ENCODE results near the gene GOLT1B.
A peak's percentile ranks its signal among the peaks of the same experiment; 100 is the strongest.

Gene GOLT1B

DNA sequence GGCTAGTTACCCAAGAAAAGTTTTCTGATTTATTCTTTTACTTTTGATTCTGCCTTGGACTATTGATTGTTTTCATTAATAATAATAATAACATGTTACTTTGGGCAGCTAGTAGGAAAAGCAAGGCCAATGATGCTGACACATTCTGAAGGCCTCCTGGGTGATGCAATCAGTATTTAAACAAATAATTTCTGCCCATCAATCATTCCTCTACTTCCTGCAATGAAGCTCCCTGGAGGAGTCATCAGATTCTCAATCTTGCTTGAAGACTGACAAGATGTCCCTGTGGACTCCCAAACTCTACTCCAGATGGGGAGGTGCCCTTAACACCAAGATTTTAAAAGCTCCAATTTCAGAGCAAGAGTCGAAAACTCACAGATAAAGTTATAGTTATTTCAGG is 24.5 kb downstream of the GOLT1B start, which contains the start of gene SPX:
TSS of gene SPX (plus strand) at position 244 of the 400 bp plus-strand sequence. CDS start 177 bp downstream, outside the sequence.
- no peak for DNase-seq

DNA sequence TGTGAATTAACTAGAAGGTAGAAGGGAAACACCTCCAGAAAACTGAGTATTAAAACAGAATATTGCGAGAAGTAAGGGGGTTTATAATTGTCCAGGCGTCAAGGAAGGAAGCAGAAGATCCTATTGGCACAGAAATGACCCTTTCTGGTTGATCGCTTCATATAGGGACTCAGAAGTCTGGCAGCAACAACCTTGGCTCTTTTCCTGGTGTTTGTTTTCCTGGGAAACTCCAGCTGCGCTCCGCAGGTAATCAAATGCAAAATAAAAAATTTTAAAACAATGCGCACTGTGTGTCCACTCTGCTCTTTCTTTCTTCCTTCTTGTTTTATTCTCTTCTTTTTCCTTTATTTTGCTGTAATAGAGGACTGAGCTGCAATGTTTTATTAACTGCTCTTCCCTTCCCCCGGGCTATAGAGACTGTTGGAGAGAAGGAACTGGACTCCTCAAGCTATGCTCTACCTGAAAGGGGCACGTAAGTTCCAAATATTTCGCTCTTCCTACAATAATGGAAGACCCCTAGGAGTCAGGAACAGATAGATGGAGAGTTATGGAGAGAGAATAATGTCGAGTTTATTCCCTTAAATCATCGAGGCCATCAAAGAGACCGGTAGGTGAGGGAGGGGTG is 25.2 kb downstream of the GOLT1B start:
- no peak for DNase-seq

DNA sequence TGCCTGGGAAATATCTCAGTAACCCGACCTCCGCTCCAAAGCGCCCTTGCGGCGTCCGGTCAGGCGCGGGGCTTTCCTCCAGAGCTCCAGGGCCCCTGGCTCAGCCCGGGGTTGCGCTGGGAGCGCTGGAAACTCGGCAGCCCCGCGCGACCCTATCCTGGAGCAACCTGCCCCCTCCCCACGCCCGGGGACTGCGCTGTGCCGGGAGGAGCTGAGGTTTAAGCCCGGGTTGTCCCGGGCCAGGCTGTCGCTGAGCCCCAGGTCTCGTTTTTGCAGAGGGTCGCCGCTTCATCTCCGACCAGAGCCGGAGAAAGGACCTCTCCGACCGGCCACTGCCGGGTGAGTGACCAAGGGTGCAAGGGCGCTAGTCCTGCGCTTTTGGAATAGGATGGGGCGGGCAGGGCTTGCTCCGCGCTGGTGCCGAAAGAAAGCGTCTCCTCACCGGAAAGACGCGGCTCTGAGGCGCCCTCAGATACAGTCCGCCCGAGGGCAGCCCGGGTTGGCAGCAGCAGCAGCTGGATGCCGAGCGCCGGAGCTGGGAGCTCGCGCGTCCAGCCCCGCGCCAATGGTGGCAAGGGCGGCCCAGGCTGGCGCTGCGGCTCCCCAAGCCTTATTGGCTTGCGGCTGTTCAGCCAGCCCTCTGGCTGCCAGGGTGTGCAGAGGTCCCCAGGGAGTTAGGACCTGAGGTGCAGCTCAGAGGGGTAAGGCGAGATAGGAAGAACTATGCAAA is 26.0 kb downstream of the GOLT1B start:
- DNase-seq: peak; percentile 43 to 56

DNA sequence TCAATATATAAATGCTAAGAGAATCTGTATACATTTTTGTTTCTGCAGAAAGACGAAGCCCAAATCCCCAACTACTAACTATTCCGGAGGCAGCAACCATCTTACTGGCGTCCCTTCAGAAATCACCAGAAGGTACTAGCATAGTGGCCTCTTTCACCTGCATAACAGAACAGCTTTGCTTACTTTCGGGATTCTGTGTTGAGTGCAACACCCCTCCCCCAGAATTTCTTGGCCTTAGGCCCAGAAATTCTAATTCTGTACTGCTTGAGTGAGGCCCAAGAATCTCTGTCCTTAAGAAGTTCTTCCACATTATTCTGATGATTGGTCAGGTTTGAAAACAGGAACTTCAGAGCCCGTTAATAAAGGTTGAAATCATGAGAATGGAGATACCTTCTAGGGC is 27.4 kb downstream of the GOLT1B start:
- no peak for DNase-seq

DNA sequence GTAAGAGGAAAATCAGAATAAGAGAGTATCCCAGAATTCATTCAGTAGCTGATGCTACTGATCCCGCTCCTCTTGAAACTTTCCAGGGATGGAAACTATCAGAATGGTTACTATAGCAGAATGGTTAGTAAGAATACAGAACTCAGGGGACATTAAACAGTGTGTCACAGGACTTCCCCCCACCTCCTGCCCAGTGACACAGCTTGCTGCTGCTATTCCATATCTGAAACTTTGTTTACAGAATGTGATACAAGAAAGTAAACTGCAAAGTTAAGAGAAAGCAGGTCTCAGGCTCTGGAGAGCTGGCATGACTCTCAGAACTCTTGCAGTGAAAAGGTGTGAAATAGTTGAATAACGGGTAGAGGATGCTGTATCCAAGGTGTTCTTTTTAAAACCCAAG is 27.9 kb downstream of the GOLT1B start:
- no peak for DNase-seq

DNA sequence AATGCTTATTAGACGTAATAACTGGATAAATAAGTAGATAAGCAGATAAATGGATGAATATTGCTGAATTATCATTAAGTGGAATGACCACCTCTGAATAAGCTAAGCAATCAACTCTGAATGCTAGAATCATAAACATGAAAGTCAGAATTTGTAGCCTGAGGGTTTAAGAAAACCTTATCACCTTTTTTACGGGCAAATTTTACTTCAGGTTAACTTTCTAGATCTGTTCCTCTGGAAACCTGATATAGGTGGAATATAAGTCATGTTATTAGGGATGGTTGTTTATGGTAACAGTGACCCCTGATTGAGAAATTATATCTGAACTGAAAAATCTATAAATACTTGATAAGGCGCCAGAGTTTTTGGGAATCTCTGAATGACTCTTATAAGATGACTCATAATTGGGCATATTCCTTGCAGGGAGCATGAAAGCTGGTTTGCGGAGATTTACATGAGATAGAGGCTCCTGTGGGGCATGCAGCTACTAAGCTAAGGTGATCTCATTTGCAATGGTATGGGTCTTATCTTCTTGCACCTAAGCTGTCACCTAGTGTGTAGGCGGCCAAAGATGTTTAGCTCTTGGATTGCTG is 36.6 kb downstream of the GOLT1B start:
- DNase-seq: no peak

DNA sequence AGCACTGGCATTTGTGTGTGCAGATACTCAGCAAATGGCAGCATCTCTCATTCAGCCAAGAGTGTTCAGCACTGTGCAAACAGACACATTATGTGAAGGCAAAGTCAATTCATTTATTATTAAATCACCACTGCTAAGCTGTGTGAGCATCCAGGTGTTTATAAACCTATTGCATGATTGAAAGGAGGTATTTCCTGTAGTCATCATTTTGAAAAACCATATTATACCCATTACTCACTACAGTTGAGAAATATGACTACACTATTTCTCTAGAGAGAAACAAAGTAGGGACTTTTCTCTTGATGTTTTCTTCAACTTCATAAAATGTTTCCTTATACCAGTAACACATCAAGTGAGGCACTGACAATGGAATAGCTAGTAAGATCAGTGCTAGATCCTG is 38.2 kb downstream of the GOLT1B start:
- no peak for DNase-seq

DNA sequence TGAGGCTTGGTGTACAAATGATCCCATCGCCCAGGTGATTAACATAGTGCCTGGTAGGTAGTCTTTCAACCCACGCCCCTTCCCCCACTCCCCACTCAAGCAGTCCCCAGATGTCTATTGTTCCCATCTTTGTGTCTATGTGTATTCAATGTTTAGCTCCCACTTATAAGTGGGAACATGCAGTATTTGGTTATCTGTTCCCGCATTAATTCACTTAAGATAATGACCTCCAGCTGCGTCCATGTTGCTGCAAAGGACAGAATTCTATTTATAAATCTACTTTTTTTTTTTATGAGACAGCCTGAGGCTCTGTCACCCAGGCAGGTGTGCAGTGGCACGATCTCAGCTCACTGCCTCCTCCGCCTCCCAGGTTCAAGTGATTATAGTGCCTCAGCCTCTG is 40.2 kb downstream of the GOLT1B start:
- DNase-seq: no peak

DNA sequence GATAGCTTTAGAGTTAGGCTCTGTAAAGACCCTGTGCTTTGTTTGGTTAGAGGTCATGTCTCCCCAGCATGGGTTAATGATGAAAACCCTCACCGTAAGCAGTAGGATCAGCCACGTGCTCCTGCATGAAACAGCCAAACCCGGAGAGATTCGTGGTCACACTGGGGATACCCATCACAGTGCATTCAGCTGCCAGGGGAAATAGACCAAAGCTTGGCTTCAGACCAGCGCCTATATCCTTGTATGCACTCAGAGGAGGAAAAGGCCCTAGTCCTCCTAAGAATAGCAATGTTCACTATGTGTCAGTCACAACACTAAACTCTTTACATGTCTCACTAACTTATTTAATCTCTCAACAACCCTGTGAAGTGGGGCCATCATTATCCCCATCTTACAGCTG is 40.8 kb downstream of the GOLT1B start:
- DNase-seq: no peak

DNA sequence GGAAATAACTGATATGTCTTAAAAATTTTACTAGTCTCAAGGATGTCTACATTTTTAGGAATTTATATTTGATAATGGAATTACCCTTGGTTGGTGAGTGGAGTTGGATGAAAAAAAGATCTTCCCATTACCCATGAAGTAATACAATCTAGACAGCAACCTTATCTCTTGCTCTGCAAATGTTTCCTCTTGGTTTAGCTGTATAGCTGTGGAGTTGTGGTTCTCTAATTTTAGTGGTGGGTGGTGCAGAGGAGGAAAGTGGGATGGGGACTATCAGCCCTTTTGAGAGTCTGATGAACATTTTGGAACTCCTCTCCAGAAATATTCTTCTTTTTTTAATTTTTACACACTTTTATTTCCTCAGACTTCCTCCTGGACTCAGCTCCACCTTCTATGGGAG is 41.6 kb downstream of the GOLT1B start:
- DNase-seq: no peak

DNA sequence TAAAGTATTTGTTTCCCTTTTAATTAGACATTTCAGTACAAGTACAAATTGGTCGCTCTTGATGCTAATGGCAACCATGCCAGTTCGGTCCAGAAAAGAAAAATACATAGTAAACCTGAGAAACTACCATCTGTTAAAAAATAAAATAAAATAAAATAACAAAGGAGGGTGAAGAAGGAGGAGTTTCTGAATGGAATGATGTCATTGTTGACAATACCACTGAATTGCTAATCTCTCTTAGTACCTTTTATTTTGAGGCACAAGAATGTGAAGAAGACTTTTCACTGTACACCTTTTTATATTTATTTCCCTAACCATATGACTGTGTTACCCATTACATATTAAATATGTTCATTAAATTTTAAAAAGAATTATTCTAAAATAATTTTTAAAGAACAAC is 44.0 kb downstream of the GOLT1B start:
- no peak for DNase-seq

DNA sequence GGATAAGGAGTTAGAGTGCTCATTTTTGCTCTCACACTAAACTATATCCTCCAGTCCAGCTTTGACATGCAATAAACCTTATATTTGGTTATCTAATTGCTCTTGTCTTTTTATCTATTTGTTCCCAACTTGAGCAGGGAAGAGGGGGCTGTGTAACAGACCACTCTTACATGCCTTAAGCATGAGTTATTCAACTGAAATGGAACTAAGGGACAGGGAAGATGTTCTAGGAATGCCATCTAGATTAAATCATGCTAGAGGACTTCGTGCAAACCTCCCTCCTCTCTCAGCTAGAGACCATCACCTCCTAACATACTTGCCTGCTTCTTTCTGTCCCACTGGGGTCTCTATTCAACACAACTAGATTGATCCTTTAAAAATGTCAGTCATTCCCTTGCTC is 45.1 kb downstream of the GOLT1B start:
- no peak for DNase-seq

DNA sequence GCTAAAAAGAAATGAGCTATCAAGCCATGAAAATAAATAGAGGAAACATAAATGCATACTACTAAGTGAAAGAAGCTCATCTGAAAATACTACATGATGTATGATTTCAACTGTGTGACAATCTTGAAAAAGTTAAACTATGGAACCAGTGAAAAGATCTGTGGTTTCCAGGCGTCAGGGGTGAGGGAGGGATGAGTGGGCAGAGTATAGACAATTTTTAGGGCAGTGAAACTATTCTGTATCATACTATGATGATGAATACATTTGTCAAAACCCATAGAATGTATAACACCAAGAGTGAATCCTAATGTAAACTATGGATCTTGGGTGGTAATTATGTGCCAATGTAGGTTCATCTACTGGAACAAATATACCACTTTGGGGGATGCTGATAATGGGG is 45.8 kb downstream of the GOLT1B start:
- no peak for DNase-seq

DNA sequence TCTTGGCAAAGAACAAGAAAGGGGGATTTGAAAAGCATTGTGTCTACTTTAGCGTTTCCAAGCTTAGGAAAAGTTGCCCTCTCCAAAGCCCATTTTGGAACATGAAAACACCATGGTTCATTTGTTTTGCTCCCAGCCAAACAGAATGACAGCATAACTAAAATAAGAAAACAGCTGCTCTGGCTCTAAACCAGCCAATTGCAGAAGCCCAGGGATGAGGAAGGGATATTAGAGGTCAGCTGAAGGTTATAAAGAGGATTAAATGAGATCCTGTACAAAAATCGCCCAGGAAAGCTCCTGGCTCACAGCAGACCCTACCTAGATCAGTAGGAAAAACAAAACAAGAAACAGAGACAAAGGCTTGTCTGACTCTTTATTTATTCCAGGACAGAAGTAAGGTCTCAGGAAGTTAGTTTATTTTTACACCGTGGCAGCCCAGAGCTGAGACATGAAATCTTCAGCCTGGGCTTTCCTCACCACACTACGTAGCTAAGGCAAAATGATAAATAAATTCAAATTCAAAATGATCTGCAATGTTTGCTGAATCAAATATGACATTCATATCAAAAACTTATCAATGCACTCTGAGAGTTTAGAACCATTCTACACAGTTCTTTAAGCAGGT is 50.4 kb downstream of the GOLT1B start:
- DNase-seq: no peak

DNA sequence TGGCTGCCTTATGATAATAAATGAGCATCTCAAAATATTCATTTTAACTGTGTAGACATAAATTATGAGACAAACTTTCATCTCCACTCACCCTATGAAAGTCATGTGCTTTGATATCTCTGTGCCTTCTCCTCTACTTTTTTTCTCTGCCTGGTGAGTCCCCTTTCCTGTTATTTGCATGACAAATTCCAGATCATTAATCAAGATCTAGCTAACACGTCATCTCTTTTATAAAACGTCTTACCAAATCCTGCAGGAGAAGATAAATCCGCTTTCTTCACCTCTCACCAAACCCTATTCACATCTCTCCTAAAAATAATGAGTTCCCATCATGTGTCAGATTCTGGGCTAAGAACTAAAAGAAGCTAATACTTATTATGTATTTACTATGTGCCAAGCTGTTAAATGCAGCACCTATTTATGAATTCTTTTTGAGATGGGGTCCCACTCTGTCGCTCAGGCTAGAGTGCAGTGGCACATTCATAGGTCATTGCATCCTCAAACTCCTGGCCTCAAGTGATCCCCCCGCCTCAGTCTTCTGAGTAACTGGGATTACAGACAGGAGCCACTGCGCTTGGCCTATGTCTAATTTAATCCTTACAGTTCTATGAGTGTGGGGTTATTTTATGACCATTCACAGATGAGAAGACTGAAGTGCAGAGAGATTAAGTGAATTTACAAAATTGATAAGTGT is 51.2 kb downstream of the GOLT1B start:
- DNase-seq: no peak

DNA sequence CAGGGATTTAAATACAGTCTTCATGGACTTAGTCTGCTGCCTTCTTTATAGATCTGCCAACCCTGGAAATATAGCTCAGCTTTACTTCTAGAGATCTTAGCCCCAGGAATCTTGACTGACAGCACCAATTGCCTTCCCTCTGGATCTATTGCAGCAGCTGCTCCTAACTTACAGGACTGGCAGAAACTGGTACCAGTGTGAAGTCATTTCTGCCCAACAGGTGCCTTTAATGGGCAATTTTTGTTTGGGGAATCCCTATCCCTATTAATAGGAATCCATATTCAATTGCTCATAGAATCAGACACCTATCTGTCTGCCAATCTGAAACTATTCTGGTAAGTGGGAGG is 51.7 kb downstream of the GOLT1B start:
- no peak for DNase-seq

DNA sequence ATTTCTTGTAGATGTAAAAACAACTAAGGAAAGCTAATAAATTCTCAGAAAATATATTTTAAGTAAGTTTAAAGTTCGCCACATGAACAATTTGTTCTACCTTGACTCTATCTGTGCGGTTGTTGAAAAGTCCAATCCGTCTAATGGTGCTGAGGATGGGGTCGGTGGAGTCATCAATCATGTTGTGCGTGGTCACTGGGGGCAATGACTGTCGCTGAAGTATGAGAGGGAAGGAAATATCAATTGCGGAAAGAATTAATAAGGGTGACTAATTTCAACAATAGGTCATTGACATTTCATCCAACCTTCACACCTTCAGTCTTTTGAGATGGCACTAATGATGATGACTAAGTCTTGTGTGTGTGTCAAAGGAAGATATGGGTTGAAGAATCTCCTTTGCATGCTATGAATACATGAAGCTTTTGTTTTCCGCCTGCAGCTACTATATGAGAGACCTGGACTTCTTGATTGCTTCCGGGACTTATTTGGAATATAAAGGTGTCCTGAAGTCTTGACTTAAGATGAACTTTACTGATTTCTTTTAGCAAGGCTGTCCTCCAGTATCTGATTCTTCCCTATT is 56.6 kb downstream of the GOLT1B start:
- DNase-seq: no peak

DNA sequence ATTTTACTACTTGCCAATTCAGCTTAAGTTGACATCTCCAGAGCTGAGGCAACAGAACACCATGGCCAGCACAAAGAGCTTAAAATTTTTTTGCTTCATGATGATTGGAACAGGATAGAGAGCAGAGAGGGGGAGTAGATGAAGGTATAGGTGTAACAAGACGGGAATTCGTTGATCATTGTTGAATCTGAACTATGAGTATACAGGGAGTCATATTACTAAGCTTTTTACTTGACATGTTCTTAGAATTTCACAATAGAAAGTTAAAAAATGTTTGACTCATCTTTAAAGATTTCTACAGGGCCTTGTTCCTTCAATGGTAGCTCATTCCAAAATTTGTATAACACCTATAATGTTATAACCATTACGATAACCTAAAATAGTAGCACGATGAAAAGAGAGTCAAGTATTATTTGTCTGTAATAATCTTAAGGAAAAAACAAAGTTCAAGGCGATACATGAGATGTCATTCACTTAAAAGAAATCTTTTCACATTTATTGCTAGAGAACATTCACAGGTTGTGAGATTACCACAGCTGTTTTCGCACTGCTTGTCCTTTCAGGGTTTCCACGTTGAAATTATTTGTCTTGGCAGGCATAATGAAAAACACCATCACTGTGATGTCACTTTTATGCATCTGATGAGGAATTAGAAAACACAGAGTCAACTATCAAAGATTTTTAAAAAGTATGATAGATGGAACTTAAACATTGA is 58.4 kb downstream of the GOLT1B start:
- DNase-seq: no peak

DNA sequence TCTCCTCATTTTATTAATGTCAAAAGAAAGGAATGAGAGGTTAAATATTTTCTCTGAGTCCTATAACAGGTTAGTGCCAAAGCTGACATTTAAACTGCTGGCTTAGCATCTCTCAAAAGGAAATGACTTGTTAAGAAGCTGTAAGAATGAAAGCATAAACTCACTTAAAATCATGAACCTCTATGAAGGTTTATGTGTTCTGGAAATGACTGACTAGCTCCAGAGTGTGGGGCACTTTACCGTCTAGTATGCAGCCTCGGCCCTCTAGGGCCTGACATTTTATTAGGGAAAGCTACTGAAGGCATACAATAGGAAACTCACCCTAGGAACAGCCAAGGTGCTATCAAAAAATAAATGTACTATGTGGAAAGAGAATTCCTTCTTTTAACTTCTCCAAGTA is 59.6 kb downstream of the GOLT1B start:
- no peak for DNase-seq

DNA sequence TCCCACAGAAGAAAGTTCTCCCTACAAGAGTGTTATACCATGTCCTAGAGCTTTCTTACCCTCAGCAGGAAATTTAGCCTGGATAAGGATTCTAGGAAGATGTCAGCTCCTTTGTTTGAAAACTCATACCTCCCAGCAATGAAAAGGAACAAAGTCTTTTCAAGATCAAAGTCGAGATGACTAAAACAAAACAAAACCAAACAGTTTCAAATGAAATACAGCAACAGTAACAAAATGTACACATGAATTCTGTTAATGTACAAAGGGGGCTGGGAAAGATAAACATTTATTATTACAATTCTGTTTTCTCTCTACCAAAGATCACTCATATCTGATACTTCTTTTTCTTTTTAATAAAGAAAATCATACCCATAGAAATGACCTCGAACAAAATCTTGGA is 61.3 kb downstream of the GOLT1B start:
- DNase-seq: no peak

DNA sequence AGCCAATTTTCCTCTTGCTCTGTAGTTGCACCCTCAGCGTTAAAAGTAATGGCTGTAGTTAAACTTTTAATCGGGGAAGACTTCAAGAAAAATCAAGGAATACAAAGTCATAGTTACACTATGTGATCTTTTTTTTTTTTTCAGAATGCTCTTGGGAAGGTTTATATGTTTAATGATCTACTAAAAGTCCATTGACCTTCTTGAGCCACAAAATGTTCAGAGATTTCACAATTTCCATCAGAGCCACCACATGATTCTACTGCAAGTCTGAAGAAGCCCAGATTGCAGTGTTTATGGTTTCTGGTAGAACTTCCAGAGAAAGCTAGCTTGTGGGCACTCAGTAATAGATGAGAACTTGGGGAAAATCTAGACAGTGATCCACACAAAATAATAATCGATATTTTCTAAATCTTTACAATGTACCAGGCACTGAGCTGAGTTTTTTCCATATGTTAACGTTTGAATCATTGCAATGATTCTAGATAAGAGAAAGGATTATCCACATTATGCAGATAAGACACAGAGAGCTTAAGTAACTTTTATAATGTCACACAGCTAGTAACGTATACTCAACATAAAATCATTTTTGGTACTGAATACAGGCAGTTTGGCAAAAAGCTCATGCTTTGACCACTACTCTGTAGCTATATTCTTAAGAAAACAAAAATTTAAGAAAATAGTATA is 64.8 kb downstream of the GOLT1B start:
- DNase-seq: no peak

DNA sequence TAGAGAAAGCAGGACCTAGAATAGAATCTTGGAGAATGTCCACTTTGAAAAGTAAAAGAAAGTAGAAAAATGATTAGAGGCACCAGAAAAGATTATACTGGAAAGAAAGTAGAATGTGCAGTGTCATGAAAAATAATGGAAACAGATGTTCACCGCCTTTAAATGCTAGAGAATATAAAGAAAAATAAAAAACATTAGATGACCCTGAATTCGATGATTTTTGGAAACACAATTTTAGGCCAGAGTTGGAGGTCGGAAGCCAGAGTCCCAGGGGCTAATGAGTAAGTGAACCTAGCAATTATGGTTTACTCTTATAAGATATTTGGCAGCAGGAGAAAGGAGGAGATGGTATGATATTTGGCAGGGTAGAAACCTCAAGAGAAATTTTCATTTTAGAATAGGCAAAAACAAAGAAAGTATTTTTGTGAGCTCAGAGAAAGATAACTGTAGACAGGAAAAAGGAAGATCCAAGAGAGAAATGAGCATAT is 65.4 kb downstream of the GOLT1B start:
- DNase-seq: no peak
